Muscle layer of colon (tissue), 2 donors: ENCODE data around the gene ST8SIA5.

ENCODE experiments used
- H3K27ac ChIP-seq: one replicate; pipeline ENCODE4 v1.7.0; 2013; ENCODE audit warnings: low read depth, mild to moderate bottlenecking, low read length, moderate library complexity
- H3K27me3 ChIP-seq, 2 donors: one replicate each; pipeline ENCODE4 v1.7.0; 2013; ENCODE audit warnings: low read length in 2 of 2, mild to moderate bottlenecking in 2 of 2; ENCODE audit not compliant: insufficient read depth in 2 of 2, control insufficient read depth in 1 of 2
- H3K36me3 ChIP-seq: one replicate; pipeline ENCODE4 v1.7.0; 2013; ENCODE audit warnings: mild to moderate bottlenecking, low read length; ENCODE audit not compliant: insufficient read depth
- H3K4me1 ChIP-seq: one replicate; pipeline ENCODE4 v1.7.0; 2013; ENCODE audit warnings: mild to moderate bottlenecking, low read length; ENCODE audit not compliant: insufficient read depth
- H3K4me3 ChIP-seq, 2 donors: one replicate each; pipeline ENCODE4 v1.7.0; 2013; ENCODE audit warnings: low read length in 2 of 2, low read depth in 1 of 2, mild to moderate bottlenecking in 1 of 2, moderate library complexity in 1 of 2
- H3K9ac ChIP-seq: one replicate; pipeline ENCODE4 v1.7.0; 2013; ENCODE audit warnings: low read length
- H3K9me3 ChIP-seq: one replicate; pipeline ENCODE4 v1.7.0; 2013; ENCODE audit warnings: mild to moderate bottlenecking, low read length
- donor health status: abdominal sarcoma.
- donor health status: Adenocarcinoma of cecum.

ST8SIA5 gene

GRCh38 chr18:46704816-46705215 lies 52.0 kb downstream of the ST8SIA5 start:
- no peaks in the 10 kb centered on the region for H3K27me3 ChIP-seq
- no peak overlapping the region for H3K27ac ChIP-seq
- H3K9me3 ChIP-seq, result no peaks in the 10 kb centered on the region

GRCh38 chr18:46704189-46704588 lies 52.7 kb downstream of the ST8SIA5 start:
- Histone ChIP-seq H3K9ac (no peak overlapping the region), H3K4me1 (no peaks in the 10 kb centered on the region), H3K27ac (no peak overlapping the region), H3K36me3 (no peaks in the 10 kb centered on the region), H3K9me3 (no peaks in the 10 kb centered on the region), H3K4me3 (no peak overlapping the region), H3K27me3 (no peaks in the 10 kb centered on the region)

More at GRCh38 chr18:46704816-46705215, 52.0 kb downstream of the ST8SIA5 start:
- Histone ChIP-seq H3K4me1 (no peaks in the 10 kb centered on the region), H3K9ac (no peak overlapping the region), H3K36me3 (no peaks in the 10 kb centered on the region), H3K4me3 (no peak overlapping the region)

- no peak overlapping the region for H3K9ac ChIP-seq
- H3K27ac ChIP-seq, result no peak overlapping the region
- no peaks in the 10 kb centered on the region for H3K27me3 ChIP-seq
- no peak overlapping the region for H3K4me3 ChIP-seq
- no peaks in the 10 kb centered on the region for H3K4me1 ChIP-seq
- no peaks in the 10 kb centered on the region for H3K9me3 ChIP-seq
- no peaks in the 10 kb centered on the region for H3K36me3 ChIP-seq
Measured at GRCh38 chr18:46702471-46702870, 54.4 kb downstream of the ST8SIA5 start.

- H3K9me3 ChIP-seq, result no peaks in the 10 kb centered on the region
- H3K9ac ChIP-seq, result no peak overlapping the region
- no peaks in the 10 kb centered on the region for H3K4me1 ChIP-seq
- H3K4me3 ChIP-seq, result no peak overlapping the region
- no peaks in the 10 kb centered on the region for H3K27me3 ChIP-seq
- no peak overlapping the region for H3K27ac ChIP-seq
- H3K36me3 ChIP-seq, result no peaks in the 10 kb centered on the region
Measured at GRCh38 chr18:46700066-46700824, 56.6 kb downstream of the ST8SIA5 start.

- no peak overlapping the region for H3K27ac ChIP-seq
Measured at GRCh38 chr18:46696702-46697101, 60.2 kb downstream of the ST8SIA5 start.

DNA sequence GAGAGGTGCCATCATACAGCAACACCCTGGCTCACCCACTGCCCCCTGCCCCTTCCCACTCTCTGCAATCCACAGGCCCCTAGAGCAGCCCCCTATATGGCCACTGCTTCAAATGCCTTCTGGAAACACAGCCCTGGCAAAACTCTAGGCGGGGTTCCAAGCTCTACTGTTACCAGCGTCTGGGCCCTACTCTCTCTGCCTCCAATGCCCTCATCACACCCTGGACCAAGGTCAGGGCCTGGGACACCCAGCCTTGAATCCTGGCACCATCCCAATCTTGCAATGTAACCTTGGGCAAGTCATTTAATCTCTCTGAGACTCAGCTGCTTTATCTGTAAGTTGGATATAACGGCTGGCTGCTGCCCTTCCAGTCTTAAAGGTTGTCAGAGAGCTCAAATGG lies 60.6 kb downstream of the ST8SIA5 start:
- Histone ChIP-seq H3K4me3 (no peak overlapping the region), H3K36me3 (no peaks in the 10 kb centered on the region), H3K9ac (no peak overlapping the region), H3K27me3 (no peaks in the 10 kb centered on the region), H3K9me3 (no peaks in the 10 kb centered on the region), H3K27ac (no peak overlapping the region), H3K4me1 (no peaks in the 10 kb centered on the region)

More at GRCh38 chr18:46696702-46697101, 60.2 kb downstream of the ST8SIA5 start:
- no peaks in the 10 kb centered on the region for H3K9me3 ChIP-seq
- H3K27me3 ChIP-seq, result no peaks in the 10 kb centered on the region
- no peaks in the 10 kb centered on the region for H3K36me3 ChIP-seq
- H3K4me3 ChIP-seq, result no peak overlapping the region
- H3K9ac ChIP-seq, result no peak overlapping the region
- no peaks in the 10 kb centered on the region for H3K4me1 ChIP-seq

DNA sequence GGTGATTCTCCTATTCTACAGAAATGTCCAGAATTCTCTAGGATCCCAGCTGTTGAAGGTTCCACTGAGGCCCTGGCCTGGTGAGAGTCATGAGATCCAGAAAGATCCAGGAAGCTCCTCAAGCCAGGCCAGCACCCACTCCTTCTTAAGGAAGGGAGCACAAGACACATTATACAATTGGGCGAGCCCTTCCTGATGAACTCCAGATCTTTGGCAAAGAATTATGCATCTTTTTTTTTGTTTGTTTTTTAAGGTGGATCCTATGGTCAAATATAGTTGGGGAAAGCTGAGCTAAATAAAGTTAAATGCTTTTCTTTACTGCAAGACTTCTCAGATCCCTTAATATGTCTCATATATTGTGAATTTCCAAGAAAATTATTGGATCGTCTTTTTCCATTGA lies 62.9 kb downstream of the ST8SIA5 start:
- Histone ChIP-seq H3K4me1 (no peaks in the 10 kb centered on the region), H3K36me3 (no peaks in the 10 kb centered on the region), H3K9ac (no peak overlapping the region), H3K27ac (no peak overlapping the region), H3K27me3 (no peaks in the 10 kb centered on the region), H3K9me3 (no peaks in the 10 kb centered on the region), H3K4me3 (no peak overlapping the region)

DNA sequence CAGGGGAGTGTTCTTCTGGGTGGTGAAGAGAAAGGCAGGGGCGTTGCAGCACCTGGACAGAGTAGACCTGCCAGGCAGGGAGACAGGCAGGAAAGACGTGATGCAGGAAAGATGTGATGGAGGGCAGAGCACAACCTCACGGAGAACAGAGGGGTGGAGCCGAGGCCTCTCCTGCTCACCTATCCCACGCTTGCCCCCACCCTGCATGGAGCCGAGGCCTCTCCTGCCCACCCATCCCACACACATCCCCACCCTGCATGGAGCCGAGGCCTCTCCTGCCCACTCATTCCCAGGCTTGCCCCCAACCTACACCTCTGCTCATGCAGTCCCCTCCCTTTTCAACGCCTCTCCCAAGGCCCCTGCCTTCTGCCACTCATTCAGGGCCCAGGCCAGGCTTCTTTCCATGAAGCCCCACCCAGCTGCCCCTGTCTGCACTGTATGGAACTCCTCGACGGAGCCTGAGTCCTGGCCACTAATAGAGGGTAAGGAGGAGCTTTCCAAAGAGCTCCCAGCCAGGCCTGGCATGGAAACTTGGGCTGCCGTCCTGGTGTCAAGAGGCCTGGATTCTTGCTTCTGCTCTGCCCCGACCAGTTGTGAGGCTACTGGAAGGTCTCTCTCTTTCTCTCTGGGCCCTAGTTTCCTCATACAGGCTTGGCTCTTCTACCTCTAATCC lies 67.9 kb downstream of the ST8SIA5 start:
- Histone ChIP-seq H3K27me3 (no peaks in the 10 kb centered on the region), H3K9ac (no peak overlapping the region), H3K36me3 (no peaks in the 10 kb centered on the region), H3K9me3 (no peaks in the 10 kb centered on the region), H3K4me3 (no peak overlapping the region), H3K27ac (no peak overlapping the region), H3K4me1 (no peaks in the 10 kb centered on the region)

GRCh38 chr18:46686186-46686585 lies 70.7 kb downstream of the ST8SIA5 start:
- H3K4me1 ChIP-seq, result no peaks in the 10 kb centered on the region
- H3K9ac ChIP-seq, result no peak overlapping the region
- no peak overlapping the region for H3K27ac ChIP-seq
- no peak overlapping the region for H3K4me3 ChIP-seq
- no peaks in the 10 kb centered on the region for H3K9me3 ChIP-seq
- no peaks in the 10 kb centered on the region for H3K36me3 ChIP-seq
- H3K27me3 ChIP-seq, result no peaks in the 10 kb centered on the region

- Histone ChIP-seq H3K9me3 (no peaks in the 10 kb centered on the region), H3K4me3 (no peak overlapping the region), H3K36me3 (no peaks in the 10 kb centered on the region), H3K27ac (no peak overlapping the region), H3K9ac (no peak overlapping the region), H3K4me1 (no peaks in the 10 kb centered on the region), H3K27me3 (no peaks in the 10 kb centered on the region)
Measured at GRCh38 chr18:46683252-46683651, 73.6 kb downstream of the ST8SIA5 start.

DNA sequence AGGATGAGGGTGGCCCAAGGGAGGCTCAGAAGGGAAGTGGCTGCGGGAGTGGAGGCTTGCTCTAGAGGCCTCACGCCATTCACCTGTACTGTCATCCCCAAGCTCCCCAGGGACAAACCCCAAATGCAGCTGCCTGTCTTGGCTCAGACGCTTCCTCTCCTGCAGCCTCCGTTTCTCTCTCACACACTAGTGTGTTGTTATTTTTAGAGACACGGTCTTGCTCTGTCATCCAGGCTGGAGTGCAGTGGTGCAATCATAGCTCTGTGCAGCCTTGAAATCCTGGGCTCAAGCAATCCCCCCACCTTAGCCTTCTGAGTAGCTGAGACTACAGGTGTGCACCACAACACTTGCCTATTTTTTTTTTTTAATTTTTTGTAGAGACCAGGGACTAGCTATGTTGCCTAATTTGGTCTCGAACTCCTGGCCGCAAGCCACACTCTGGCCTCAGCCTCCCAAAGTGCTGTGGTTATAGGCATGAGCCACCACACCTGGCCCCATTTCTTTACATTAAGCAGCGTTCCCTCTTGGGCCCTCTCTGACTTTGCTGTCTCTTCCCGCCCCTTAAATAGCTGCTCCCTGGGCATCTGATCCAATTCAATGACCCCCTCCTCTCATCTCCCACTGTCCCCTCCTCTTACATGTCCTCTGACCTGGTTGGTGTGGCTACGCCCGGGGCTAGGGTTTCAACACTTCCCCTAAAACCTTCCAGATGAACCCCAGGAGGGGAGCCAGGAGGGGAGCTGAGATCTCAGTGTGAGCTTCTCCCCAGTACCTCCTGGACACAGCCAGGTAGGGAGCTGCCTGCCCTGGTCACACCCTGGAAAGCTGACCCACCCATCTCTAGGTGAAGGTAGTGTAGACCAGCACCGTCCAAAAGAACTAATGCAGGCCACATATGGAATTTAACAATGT lies 75.8 kb downstream of the ST8SIA5 start:
- Histone ChIP-seq H3K9ac (no peak overlapping the region), H3K9me3 (no peaks in the 10 kb centered on the region), H3K27me3 (no peaks in the 10 kb centered on the region), H3K4me3 (no peak overlapping the region), H3K27ac (no peak overlapping the region), H3K4me1 (no peaks in the 10 kb centered on the region), H3K36me3 (no peaks in the 10 kb centered on the region)
